AG04450 (cell line): ENCODE measurements around the gene MSH2. TPM values are rescaled to one million over a fixed set of nuclear protein-coding genes. Genes with fewer than 3 reads are reported as not detected.

Experiments used
- CTCF ChIA-PET: fragments of 300-600, 350-600 bp; formaldehyde crosslinking; extraction: SDS; loops from one replicate; lab custom pipeline; 2022; ENCODE audit warnings: antibody characterized with exemption, inconsistent platforms; lab: Charles Lee
- POLR2A ChIA-PET: fragments of 350-600 bp; formaldehyde crosslinking; extraction: SDS; loops from one replicate; lab custom pipeline; 2021; ENCODE audit warnings: antibody characterized with exemption, inconsistent platforms; lab: Yijun Ruan, JAX
- DNase-seq: peaks from one replicate; pipeline ENCODE4 v3.0.0-alpha.2; 2011; ENCODE audit warnings: low read depth, low spot score
- H3K27ac ChIP-seq: one replicate; pipeline ENCODE4 v1.5.1; 2012; ENCODE audit warnings: low read depth, low read length, control low read depth
- H3K27me3 ChIP-seq: one replicate; pipeline ENCODE4 v1.6.0; 2012; ENCODE audit warnings: low read length; ENCODE audit not compliant: control insufficient read depth, insufficient read depth
- H3K4me3 ChIP-seq: 2 replicates; pipeline ENCODE4 v1.5.1; 2011; ENCODE audit warnings: mild to moderate bottlenecking, low read depth, low read length, control low read depth
- H3K9me3 ChIP-seq: 2 replicates; pipeline ENCODE4 v1.5.1; 2012; ENCODE audit warnings: low read length; ENCODE audit not compliant: control insufficient read depth, insufficient read depth
- CTCF ChIP-seq: IDR thresholded peaks from 2 replicates; pipeline ENCODE4 v1.5.1; 2011; ENCODE audit warnings: low read depth, low read length, control low read depth, inconsistent platforms
- polyA plus RNA-seq: library from polyadenylated mRNA; depleted of rRNA; stranded (reverse); fragments of >200 nt; gene quantifications from 2 replicates; pipeline ENCODE4 v1.2.3, GENCODE V29; 2011

The MSH2 gene
- polyA plus RNA-seq, 1 experiment: 18.4 TPM

GRCh38 chr2:47520825-47521665 is 118.1 kb downstream of the MSH2 start:
- ChIA-PET CTCF (interaction anchor here (0.7 to 1.0 kb wide), 2 partner anchors 84 to 503 kb away, joined by 3 to 5 read pairs; no protein-coding TSS in a partner anchor), POLR2A (no interaction called here)
- Histone ChIP-seq H3K4me3 (peak overlapping the region; percentile 61), H3K27me3 (peaks cover 15% of the 10 kb centered on the region), H3K9me3 (no peaks in the 10 kb centered on the region), H3K27ac (no peak overlapping the region)
- DNase-seq: no peak
- peak; percentile 39 for TF ChIP-seq CTCF

GRCh38 chr2:47521666-47522285 is 118.8 kb downstream of the MSH2 start:
- POLR2A ChIA-PET: no interaction called here
- CTCF ChIA-PET: no interaction called here
- TF ChIP-seq CTCF: no peak

DNA sequence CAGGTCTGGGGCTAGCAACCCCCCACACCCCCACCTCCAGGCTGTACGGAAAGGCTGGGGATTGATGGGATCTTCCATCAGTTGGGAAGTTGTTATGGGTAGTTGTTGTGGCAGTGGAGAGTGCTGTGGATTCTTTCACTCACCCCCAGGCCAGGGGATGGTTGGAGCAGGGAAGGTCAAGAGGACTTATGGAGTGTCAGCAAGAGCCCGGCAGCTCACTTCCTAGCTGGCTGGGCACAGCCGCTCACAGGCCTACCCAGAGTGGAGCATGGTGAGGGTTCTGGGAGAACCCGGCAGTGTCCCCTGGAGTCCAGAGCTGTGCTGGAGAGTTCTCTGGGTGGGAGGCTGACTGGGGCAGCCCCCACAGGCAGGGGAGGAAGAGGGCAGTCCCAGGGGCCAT is 122.2 kb downstream of the MSH2 start:
- DNase-seq: no peak
- ChIA-PET CTCF (no interaction called here), POLR2A (no interaction called here)
- peaks cover 9% of the 10 kb centered on the region for H3K27me3 ChIP-seq
- no peak overlapping the region for H3K27ac ChIP-seq
- H3K4me3 ChIP-seq: no peak overlapping the region
- TF ChIP-seq CTCF: no peak
- no peaks in the 10 kb centered on the region for H3K9me3 ChIP-seq

More at GRCh38 chr2:47521666-47522285, 118.8 kb downstream of the MSH2 start:
- H3K9me3 ChIP-seq: no peaks in the 10 kb centered on the region
- H3K27ac ChIP-seq: no peak overlapping the region
- peaks cover 15% of the 10 kb centered on the region for H3K27me3 ChIP-seq
- DNase-seq: no peak
- H3K4me3 ChIP-seq: peak overlapping the region; percentile 61

DNA sequence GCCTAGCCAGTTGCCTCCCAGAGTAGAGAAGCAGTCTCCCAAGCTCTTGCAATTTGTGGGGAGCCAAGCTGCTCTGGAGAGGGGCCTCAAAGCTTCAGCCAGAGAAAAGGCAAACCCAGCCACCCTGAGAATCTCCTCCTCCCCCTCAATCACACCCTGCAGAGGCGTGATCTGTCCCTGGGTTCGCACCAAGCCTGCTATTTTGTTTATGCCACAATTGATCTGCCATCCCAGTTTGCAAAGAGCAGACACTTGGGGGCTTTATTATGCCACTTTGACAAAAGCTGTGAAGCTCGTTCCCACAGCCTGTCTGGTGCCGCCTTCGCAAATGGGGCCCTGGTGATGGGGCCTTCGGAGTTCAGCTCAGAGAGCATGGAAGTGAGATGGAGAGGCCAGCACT is 125.5 kb downstream of the MSH2 start:
- CTCF ChIA-PET: no interaction called here

More for the DNA sequence above, 125.5 kb downstream of the MSH2 start:
- Histone ChIP-seq H3K9me3 (no peaks in the 10 kb centered on the region; the same call in 1 of the 2 replicates), H3K27me3 (peaks cover 3% of the 10 kb centered on the region), H3K27ac (no peak overlapping the region), H3K4me3 (no peak overlapping the region)
- no peak for TF ChIP-seq CTCF
- POLR2A ChIA-PET: interaction anchor here (0.6 kb wide), 1 partner anchor 128 kb away, joined by 3 read pairs; no protein-coding TSS in a partner anchor
- no peak for DNase-seq
